Heart left ventricle (tissue), 16 donors: Measurements from ENCODE around the gene KATNAL1. TPM values are rescaled to one million over a fixed set of nuclear protein-coding genes. Genes with fewer than 3 reads are reported as not detected.
"Not testable (repeated sequence)": the region's sequence is repeated elsewhere in the genome, so short reads cannot be mapped to it uniquely, and the experiment has no call there.

Experiments
- ATAC-seq, 4 donors: fragments of 200-7000 bp; cut with Tn5 transposase; one replicate each; pipeline ENCODE4 v1.9.1; 2020 to 2022; ENCODE audit warnings: moderate library complexity in 4 of 4, mild to moderate bottlenecking in 3 of 4, moderate number of reproducible peaks in 1 of 4
- DNase-seq, 5 donors: peaks; one replicate each; pipeline ENCODE4 v3.0.0-alpha.2; 2020
- H3K27ac ChIP-seq, 12 donors: fragments of 200-600 bp; sonication (generic) in 4 of 12; one replicate each; pipeline versions ENCODE4 v1.5.0 to v1.8.0; 2016 to 2022; ENCODE audit warnings: mild to moderate bottlenecking in 2 of 12
- H3K27me3 ChIP-seq, 9 donors: fragments of 200-600 bp; sonication (generic) in 2 of 9; one replicate each; pipeline versions ENCODE4 v1.5.1 to v1.8.0; 2016 to 2022; ENCODE audit warnings: mild to moderate bottlenecking in 3 of 9
- H3K36me3 ChIP-seq, 9 donors: fragments of 200-600 bp; sonication (generic) in 2 of 9; one replicate each; pipeline versions ENCODE4 v1.5.0 to v1.8.0; 2018 to 2022; ENCODE audit warnings: mild to moderate bottlenecking in 2 of 9
- H3K4me1 ChIP-seq, 12 donors: fragments of 200-600 bp; sonication (generic) in 4 of 12; one replicate each; pipeline versions ENCODE4 v1.5.0 to v1.8.0; 2016 to 2022; ENCODE audit warnings: mild to moderate bottlenecking in 3 of 12
- H3K4me3 ChIP-seq, 12 donors: fragments of 200-600 bp; sonication (generic) in 4 of 12; one replicate each; pipeline versions ENCODE4 v1.5.0 to v1.8.0; 2017 to 2022; ENCODE audit warnings: mild to moderate bottlenecking in 9 of 12, moderate library complexity in 4 of 12
- H3K9me3 ChIP-seq, 12 donors: fragments of 200-600 bp; sonication (generic) in 4 of 12; one replicate each; pipeline versions ENCODE4 v1.5.0 to v1.8.0; 2016 to 2022; ENCODE audit warnings: mild to moderate bottlenecking in 1 of 12
- CTCF ChIP-seq, 12 donors: fragments of 200-600 bp; sonication (generic) in 4 of 12; IDR thresholded peaks; one replicate each; pipeline versions ENCODE4 v1.5.0 to v1.8.0; 2018 to 2022; ENCODE audit warnings: antibody characterized with exemption in 12 of 12, mild to moderate bottlenecking in 5 of 12
- POLR2A ChIP-seq, 2 donors: fragments of 450-650 bp; IDR thresholded peaks; one replicate each; pipeline ENCODE4 v1.6.1; 2017; ENCODE audit warnings: antibody characterized with exemption in 2 of 2, mild to moderate bottlenecking in 2 of 2, moderate library complexity in 2 of 2
- WGBS, 4 donors: extraction: QIAGEN DNeasy Blood & Tissue Kit in 2 of 4; methylation state at CpG; one replicate each; pipeline versions ENCODE4 v1.1.5 to v1.1.7; 2013 to 2018; 5-methylcytosine and 5-hydroxymethylcytosine counted together
- intact Hi-C, 10 donors: fragments of 100-400 bp; cut with DNase I; formaldehyde crosslinking; loops; one replicate each; pipeline versions ENCODE4 v1.11.1 to v1.14.2; 2022
- polyA plus RNA-seq, 2 donors: library from polyadenylated mRNA; stranded (reverse); fragments of 200-250 nt; gene quantifications; one replicate each; pipeline ENCODE4 v1.2.3, GENCODE V29; 2013
- total RNA-seq, 9 donors: library from RNA; depleted of rRNA in 2 of 9; stranded (reverse); fragments of >200 nt in 2 of 9; fragmentation: NEBNext Ultra II Directional in 3 of 9; extraction: Animal tissue kit (Norgen Biotek cat#: 25700) in 3 of 9; gene quantifications; one replicate each; pipeline versions ENCODE4 v1.1.0 to v1.2.4, GENCODE V29; 2016 to 2023
- donor health status: ischemic (EF 13 %, LVEDD 7.1; RV severe dilation, severe dysfunction).
- donor health status: healthy with polysubstance abuse.
- donor health status: DM: no; HTN: yes; CAD: no.
- donor health status: DM: no; HTN: no; CAD: no.
- donor health status: ischemic (EF 25% LVEDD 6.9; RV normal size, moderate dysfunction).
- donor health status: ischemic (EF 25% LVEDD 5.7; RV mildly dilated, moderate dysfunction).
- donor health status: healthy.
- donor health status: DM: yes; HTN: yes; CAD: no.
- donor health status: ischemic (EF 35%, LVEDD 5.7; RV mildly dilated, moderate dysfunction).
- donor health status: nonischemic (EF 11% LVEDD 7.7; RV severe dilation, severe dysfunction).
- donor health status: DM: yes; HTN: yes; CAD: no.
- donor health status: PGD.
- donor health status: ischemic (EF 29% LVEDD 5.4; RV normal size, mild dysfunction).
- donor health status: nonischemic (EF 23%, LVEDD 6.1; RV moderate dilation, normal function).

KATNAL1 gene
- total and polyA plus RNA-seq, 11 donors: 4.6 to 55.3 (median 49.6) TPM

- ATAC-seq (no peak), DNase-seq (no peak)
- H3K36me3 ChIP-seq: peaks cover 0 to 24% (median 3%) of the 10 kb centered on the region in 9 donors
- TF ChIP-seq CTCF (IDR thresholded peaks at IDR 0.05) (no peak), POLR2A (IDR thresholded peaks at IDR 0.05) (no peak)
- intact Hi-C loops: no loop called here
- no peak overlapping the region for H3K27ac ChIP-seq
- H3K27me3 ChIP-seq: no peaks in the 10 kb centered on the region
- H3K4me3 ChIP-seq: no peak overlapping the region
- H3K4me1 ChIP-seq: peaks cover 0 to 9% (median 0%) of the 10 kb centered on the region in 12 donors
- no peaks in the 10 kb centered on the region for H3K9me3 ChIP-seq
Observed at GRCh38 chr13:30274083-30274482, 33.3 kb downstream of the KATNAL1 start.

- intact Hi-C loops: not testable (repeated sequence)
Observed at GRCh38 chr13:30270035-30270434, 37.3 kb downstream of the KATNAL1 start.

GRCh38 chr13:30268673-30269072 is 38.7 kb downstream of the KATNAL1 start:
- intact Hi-C loops: no loop called here
- Histone ChIP-seq H3K4me1 (peaks cover 0 to 11% (median 0%) of the 10 kb centered on the region in 12 donors), H3K9me3 (no peaks in the 10 kb centered on the region), H3K36me3 (peaks cover 0 to 9% (median 0%) of the 10 kb centered on the region in 9 donors), H3K27ac (no peak overlapping the region), H3K27me3 (no peaks in the 10 kb centered on the region), H3K4me3 (no peak overlapping the region)
- ATAC-seq (no peak), DNase-seq (no peak)
- WGBS, 4 donors: 73 to 88% (median 80%) methylated on average over 1 of the region's 1 CpG
- no peak for TF ChIP-seq CTCF (IDR thresholded peaks at IDR 0.05)
- TF ChIP-seq POLR2A (IDR thresholded peaks at IDR 0.05): no peak

More at GRCh38 chr13:30270035-30270434, 37.3 kb downstream of the KATNAL1 start:
- H3K4me3 ChIP-seq, H3K9me3 ChIP-seq, H3K36me3 ChIP-seq, H3K27me3 ChIP-seq, DNase-seq, H3K27ac ChIP-seq, ATAC-seq: not testable (repeated sequence)
- 91 to 99% (median 96%) methylated on average over 10 to 26 of the region's 31 CpGs; no CpG with 5 or more reads in 1 of the 4 donors for WGBS, 4 donors
- H3K4me1 ChIP-seq: peaks cover 0 to 11% (median 0%) of the 10 kb centered on the region in 12 donors

GRCh38 chr13:30266756-30267155 is 40.6 kb downstream of the KATNAL1 start:
- Histone ChIP-seq H3K27me3 (no peaks in the 10 kb centered on the region), H3K36me3 (peaks cover 0 to 5% (median 0%) of the 10 kb centered on the region in 9 donors), H3K4me3 (no peak overlapping the region), H3K27ac (no peak overlapping the region), H3K4me1 (peaks cover 0 to 6% (median 0%) of the 10 kb centered on the region in 12 donors), H3K9me3 (no peaks in the 10 kb centered on the region)
- no peak for DNase-seq
- WGBS, 4 donors: 84 to 93% (median 89%) methylated on average over 2 of the region's 2 CpGs
- TF ChIP-seq CTCF (IDR thresholded peaks at IDR 0.05) (no peak), POLR2A (IDR thresholded peaks at IDR 0.05) (no peak)
- intact Hi-C loops: no loop called here
- ATAC-seq: no peak

- ATAC-seq, H3K9me3 ChIP-seq, H3K27ac ChIP-seq, H3K27me3 ChIP-seq, DNase-seq, H3K4me3 ChIP-seq: not testable (repeated sequence)
- Histone ChIP-seq H3K4me1 (peaks cover 0 to 21% (median 9%) of the 10 kb centered on the region in 12 donors), H3K36me3 (peaks cover 0 to 12% (median 7%) of the 10 kb centered on the region in 9 donors)
- intact Hi-C loops: loop anchor here in 3 of 10 donors (5.0 to 10.0 kb wide), 4 partner anchors 166 to 546 kb away; partner anchors contain the start of gene UBE2L5 (in 1 of the 3)
- WGBS, 4 donors: 95 to 98% (median 97%) methylated on average over 22 of the region's 22 CpGs
Observed at GRCh38 chr13:30259149-30259733, 48.1 kb downstream of the KATNAL1 start.
